Measurements from ENCODE around the gene CASQ1. TPM values are rescaled to one million over a fixed set of nuclear protein-coding genes. Genes with fewer than 3 reads are reported as not detected.

Gene CASQ1
- polyA plus RNA-seq, 1 donor from 2014 or later: not detected

DNA sequence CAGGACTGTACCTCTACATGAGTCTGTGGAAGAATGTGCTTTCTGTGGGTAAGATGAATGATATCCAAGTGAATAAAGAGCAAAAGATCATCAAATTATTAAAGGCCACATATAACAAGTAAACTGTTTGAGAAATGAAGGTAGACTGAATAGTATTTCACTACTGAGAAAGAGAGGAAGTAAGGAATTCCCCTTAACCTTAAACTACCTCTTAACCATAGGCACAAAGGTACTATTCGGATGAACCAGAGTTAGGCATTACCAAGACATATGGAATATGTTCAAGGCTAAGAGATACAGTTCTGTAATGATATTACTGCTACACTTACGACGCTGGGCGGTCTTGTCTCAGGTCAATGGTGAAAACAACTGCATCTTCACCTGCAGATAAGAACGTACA lies 46.4 kb downstream of the CASQ1 start:
- H3K9me2 ChIP-seq (ENCODE audit: insufficient read depth, low read length): no peaks in the 10 kb centered on the region
- H3K9ac ChIP-seq (ENCODE audit: low read length): no peak overlapping the region
- no peaks in the 10 kb centered on the region for H3F3A ChIP-seq (ENCODE audit: insufficient read depth, low read length, poor library complexity, severe bottlenecking)
- peaks cover 11% of the 10 kb centered on the region for H3K36me3 ChIP-seq (ENCODE audit: insufficient read depth, low read length)
- H3K4me3 ChIP-seq (ENCODE audit: low read length): no peak overlapping the region
- no peak overlapping the region for H3K4me2 ChIP-seq (ENCODE audit: low read length)
- H2AFZ ChIP-seq (ENCODE audit: low read depth, low read length): no peak overlapping the region
- no peaks in the 10 kb centered on the region for H3K79me2 ChIP-seq (replicated peaks; ENCODE audit: insufficient read depth, low read length)
- H3K9me3 ChIP-seq (ENCODE audit: low read length): no peaks in the 10 kb centered on the region
- no peak overlapping the region for H3K27ac ChIP-seq (ENCODE audit: low read length)
- no peaks in the 10 kb centered on the region for H3K27me3 ChIP-seq (ENCODE audit: insufficient read depth, low read depth, low read length)
- H4K20me1 ChIP-seq (ENCODE audit: insufficient read depth): no peaks in the 10 kb centered on the region
- no peak for TF ChIP-seq EP300 (conservative IDR thresholded peaks at IDR 0.05; ENCODE audit: poor library complexity, severe bottlenecking)
- TF ChIP-seq CTCF (IDR thresholded peaks at IDR 0.05; ENCODE audit: poor library complexity, severe bottlenecking): no peak
- TF ChIP-seq RAD21 (conservative IDR thresholded peaks at IDR 0.05): no peak
- TF ChIP-seq, protein P1, sequence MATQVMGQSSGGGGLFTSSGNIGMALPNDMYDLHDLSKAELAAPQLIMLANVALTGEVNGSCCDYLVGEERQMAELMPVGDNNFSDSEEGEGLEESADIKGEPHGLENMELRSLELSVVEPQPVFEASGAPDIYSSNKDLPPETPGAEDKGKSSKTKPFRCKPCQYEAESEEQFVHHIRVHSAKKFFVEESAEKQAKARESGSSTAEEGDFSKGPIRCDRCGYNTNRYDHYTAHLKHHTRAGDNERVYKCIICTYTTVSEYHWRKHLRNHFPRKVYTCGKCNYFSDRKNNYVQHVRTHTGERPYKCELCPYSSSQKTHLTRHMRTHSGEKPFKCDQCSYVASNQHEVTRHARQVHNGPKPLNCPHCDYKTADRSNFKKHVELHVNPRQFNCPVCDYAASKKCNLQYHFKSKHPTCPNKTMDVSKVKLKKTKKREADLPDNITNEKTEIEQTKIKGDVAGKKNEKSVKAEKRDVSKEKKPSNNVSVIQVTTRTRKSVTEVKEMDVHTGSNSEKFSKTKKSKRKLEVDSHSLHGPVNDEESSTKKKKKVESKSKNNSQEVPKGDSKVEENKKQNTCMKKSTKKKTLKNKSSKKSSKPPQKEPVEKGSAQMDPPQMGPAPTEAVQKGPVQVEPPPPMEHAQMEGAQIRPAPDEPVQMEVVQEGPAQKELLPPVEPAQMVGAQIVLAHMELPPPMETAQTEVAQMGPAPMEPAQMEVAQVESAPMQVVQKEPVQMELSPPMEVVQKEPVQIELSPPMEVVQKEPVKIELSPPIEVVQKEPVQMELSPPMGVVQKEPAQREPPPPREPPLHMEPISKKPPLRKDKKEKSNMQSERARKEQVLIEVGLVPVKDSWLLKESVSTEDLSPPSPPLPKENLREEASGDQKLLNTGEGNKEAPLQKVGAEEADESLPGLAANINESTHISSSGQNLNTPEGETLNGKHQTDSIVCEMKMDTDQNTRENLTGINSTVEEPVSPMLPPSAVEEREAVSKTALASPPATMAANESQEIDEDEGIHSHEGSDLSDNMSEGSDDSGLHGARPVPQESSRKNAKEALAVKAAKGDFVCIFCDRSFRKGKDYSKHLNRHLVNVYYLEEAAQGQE (IDR thresholded peaks at IDR 0.05; ENCODE audit: borderline replicate concordance): no peak
- no peak for TF ChIP-seq SMC3 (conservative IDR thresholded peaks at IDR 0.05; ENCODE audit: poor library complexity)
- TF ChIP-seq EZH2 (IDR thresholded peaks at IDR 0.05; ENCODE audit: borderline replicate concordance, insufficient read depth, low read length, poor library complexity, severe bottlenecking): no peak
- no peak for TF ChIP-seq MXI1 (conservative IDR thresholded peaks at IDR 0.05; ENCODE audit: poor library complexity, severe bottlenecking)
- TF ChIP-seq TAF1 (IDR thresholded peaks at IDR 0.05; ENCODE audit: low read depth): no peak
- TF ChIP-seq POLR2AphosphoS5 (IDR thresholded peaks at IDR 0.05): no peak

- Histone ChIP-seq H3K27ac (ENCODE audit: low read length) (no peak overlapping the region), H3K27me3 (ENCODE audit: insufficient read depth, low read depth, low read length) (no peaks in the 10 kb centered on the region), H4K20me1 (ENCODE audit: insufficient read depth) (no peaks in the 10 kb centered on the region), H3K9ac (ENCODE audit: low read length) (no peak overlapping the region), H3K36me3 (ENCODE audit: insufficient read depth, low read length) (peaks cover 11% of the 10 kb centered on the region), H3K4me3 (ENCODE audit: low read length) (no peak overlapping the region), H2AFZ (ENCODE audit: low read depth, low read length) (no peak overlapping the region), H3K79me2 (replicated peaks; ENCODE audit: insufficient read depth, low read length) (peaks cover 5% of the 10 kb centered on the region), H3F3A (ENCODE audit: insufficient read depth, low read length, poor library complexity, severe bottlenecking) (no peaks in the 10 kb centered on the region), H3K9me3 (ENCODE audit: low read length) (no peaks in the 10 kb centered on the region), H3K4me2 (ENCODE audit: low read length) (no peak overlapping the region), H3K9me2 (ENCODE audit: insufficient read depth, low read length) (no peaks in the 10 kb centered on the region)
- TF ChIP-seq, protein P1 (IDR thresholded peaks at IDR 0.05; ENCODE audit: borderline replicate concordance): no peak
- TF ChIP-seq TAF1 (IDR thresholded peaks at IDR 0.05; ENCODE audit: low read depth): no peak
- no peak for TF ChIP-seq POLR2AphosphoS5 (IDR thresholded peaks at IDR 0.05)
- TF ChIP-seq CTCF (IDR thresholded peaks at IDR 0.05; ENCODE audit: poor library complexity, severe bottlenecking): no peak
- TF ChIP-seq SMC3 (conservative IDR thresholded peaks at IDR 0.05; ENCODE audit: poor library complexity): no peak
- no peak for TF ChIP-seq EP300 (conservative IDR thresholded peaks at IDR 0.05; ENCODE audit: poor library complexity, severe bottlenecking)
- TF ChIP-seq EZH2 (IDR thresholded peaks at IDR 0.05; ENCODE audit: borderline replicate concordance, insufficient read depth, low read length, poor library complexity, severe bottlenecking): no peak
- TF ChIP-seq MXI1 (conservative IDR thresholded peaks at IDR 0.05; ENCODE audit: poor library complexity, severe bottlenecking): no peak
- no peak for TF ChIP-seq RAD21 (conservative IDR thresholded peaks at IDR 0.05)
Observed at GRCh38 chr1:160237558-160237957, 47.2 kb downstream of the CASQ1 start.
